ENCODE measurements around the gene CABP7.
"Not testable (repeated sequence)": the region's sequence is repeated elsewhere in the genome, so short reads cannot be mapped to it uniquely, and the experiment has no call there.

CABP7 gene

DNA sequence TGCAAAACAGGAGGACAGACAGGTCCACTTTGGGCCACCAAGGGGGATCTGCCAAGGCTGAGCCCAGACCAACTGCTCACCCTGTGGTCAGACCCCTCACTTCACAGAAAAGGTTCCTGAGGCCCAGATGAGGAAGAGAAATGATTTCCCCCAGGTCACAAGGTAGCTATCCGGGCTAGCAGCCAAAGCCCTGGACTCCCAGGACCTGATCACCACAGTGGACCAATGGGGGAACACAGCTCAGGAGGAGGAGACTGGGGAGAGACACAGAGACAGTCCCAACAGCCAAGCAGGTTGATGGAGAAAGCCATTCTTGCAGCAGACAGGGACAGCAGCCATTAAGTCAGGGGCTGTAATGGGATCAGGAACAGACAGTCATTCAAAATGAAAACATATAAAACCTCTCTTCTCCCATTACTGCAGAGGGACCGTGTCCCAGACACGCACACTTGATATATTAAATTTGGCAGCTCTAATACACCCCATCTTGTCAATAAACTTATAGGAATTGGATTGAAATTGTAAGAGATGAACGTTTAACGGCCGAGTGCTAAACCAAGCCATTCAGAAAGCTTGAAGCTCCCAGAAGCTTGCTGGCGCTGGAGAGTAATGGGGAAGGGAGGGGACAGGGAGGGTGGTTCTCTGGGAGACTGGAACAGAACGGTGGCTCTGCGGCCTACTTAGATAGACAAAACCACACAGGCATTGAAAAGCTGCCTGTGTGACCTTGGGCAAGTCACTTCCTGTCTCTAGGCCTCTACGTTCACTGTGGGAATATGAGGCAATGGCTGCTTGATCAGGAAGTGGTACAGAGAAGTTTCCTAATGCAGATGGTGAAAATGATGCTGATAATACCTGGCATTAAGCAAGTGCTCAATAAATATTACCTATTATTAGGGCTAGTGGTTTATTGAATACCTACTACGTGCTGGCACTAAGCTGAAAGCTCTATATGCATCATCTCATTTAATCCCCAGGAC, 31.0 kb downstream of the CABP7 start:
- no peak for DNase-seq

DNA sequence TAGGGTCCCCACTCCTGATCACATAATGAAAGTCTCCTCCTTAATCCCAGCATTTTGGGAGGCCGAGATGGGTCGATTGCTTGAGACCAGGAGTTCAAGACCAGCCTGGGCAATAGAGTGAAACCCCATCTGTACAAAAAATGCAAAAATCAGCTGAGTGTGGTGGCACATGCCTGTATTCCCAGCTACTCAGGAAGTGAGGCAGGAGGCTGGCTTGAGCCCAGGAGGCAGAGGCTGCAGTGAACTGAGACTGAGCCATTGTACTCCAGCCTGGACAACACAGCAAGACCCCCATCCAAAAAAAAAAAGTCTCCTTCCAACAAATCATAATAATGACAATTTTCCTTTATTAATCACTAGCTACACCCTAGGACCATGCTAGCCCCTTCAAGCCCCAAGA, 31.9 kb downstream of the CABP7 start:
- no peak for DNase-seq

DNA sequence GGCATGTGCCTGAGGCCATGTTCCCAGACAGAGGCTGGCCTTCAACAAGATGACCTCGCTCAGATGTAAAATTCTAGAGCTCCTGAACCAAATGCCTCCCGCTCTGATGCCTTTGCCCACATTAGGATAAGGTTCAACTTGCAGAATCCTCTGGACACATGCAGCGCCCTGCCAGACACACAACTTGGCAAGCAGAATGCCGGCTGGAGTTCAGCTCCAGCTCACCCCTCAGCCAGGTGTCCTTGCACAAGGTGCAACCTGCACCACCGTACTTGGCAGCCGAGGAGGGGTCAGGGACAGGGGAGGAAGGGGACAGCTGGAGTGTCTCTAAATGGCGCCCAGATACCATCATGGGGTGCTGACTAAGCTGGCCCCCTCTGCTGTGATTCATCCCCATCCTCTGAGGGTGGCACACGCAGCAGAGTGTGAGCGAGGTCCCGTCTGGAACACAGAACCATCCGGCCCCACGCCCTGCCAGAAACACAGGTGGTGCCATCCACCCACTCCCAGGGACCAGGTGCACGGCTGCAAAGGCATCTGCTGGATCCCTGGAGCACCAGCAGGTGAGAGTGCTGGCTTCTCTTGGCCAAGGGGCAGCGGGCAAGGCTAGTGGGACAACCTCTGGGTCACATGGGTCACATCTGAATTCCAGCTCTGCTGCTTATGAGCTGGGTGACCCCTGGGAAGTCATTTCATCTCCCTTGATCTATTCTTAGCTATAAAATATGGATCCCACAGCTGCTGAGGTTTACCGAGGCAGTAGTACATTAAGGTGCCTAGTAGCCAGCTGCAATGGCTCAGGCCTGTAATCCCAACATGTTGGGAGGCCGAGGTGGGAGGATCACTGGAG, 34.2 kb downstream of the CABP7 start:
- DNase-seq: no peak

DNA sequence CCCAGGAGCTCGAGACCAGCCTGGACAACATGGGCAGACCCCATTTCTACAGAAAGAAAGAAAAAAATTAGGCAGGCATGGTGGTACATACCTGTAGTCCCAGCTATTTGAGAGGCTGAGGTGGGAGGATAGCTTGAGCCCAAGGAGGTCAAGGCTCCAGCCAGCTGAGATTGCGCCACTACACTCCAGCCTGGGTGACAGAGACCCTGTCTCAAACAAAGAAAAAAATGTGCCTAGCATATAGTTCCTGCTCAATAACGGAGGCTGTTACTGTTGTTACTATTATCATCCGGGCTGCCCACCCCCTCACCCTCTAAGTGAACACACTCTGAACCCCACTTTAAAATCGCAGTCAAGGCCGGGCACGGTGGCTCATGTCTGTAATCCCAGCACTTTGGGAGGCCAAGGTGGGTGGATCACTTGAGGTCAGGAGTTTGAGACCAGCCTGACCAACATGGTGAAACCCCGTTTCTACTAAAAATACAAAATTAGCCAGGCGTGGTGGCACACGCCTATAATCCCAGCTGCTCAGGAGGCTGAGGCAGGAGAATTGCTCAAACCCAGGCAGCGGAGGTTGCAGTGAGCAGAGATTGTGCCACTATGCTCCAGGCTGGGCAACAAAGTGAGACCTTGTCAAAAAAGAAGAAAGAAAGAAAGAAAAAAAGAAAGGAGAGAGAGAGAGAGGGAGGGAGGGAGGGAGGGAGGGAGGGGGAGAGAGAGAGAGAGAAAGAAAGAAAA, 35.0 kb downstream of the CABP7 start:
- not testable (repeated sequence) for DNase-seq

DNA sequence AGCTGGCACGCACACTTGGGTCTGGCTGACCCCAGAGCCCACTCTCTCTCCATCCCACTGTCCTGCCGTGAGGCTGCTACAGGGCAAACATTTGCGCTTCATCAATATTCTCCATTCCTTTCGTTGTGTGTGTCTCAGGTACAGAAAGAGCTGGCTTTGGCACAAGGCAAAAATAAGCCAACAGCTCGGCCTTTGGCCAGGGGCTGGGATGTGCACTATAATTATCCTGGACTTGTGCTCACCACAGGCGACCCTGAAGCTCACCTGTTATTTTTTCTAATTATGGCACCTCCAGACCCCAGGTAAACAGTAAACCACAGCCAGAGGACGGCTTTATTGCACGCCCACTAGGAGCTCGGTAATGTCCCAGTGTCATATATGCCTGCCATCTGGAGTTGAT, 36.1 kb downstream of the CABP7 start:
- no peak for DNase-seq

DNA sequence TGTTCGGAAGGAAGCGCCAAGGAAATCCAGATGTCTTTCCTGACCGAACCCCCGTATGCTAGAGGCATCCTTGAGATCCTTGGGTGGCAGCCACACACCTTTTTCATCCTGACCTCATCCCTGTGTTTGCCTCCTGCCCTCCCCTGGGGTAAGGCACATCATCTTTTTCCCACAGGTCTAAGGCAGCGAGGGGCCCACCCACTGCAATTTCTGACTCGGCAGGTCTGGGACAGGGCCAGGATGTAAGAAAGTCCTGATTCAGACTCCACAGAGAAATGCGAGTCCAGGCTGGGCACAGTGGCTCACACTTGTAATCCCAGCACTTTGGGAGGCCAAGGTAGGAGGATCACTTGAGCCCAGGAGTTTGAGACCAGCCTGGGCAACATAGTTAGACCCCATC, 36.5 kb downstream of the CABP7 start:
- no peak for DNase-seq

DNA sequence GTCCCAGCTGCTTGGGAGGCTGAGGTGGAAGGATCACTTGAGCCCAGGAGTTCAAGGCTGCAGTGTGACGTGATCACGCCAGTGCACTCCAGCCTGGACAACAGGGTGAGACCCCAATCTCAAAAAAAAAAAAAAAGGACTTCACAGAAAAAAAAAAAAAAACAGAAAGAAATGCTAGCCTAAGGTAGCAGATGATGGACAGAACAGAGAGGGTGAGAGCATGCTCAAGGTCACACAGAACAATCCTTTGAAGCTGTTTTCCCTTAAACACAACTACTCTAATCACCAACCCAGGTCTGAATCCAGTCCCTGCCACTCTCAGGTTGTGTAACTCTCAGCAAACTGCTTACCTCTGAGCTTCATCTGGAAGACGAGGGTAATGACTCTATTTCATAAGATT, 37.3 kb downstream of the CABP7 start:
- no peak for DNase-seq

DNA sequence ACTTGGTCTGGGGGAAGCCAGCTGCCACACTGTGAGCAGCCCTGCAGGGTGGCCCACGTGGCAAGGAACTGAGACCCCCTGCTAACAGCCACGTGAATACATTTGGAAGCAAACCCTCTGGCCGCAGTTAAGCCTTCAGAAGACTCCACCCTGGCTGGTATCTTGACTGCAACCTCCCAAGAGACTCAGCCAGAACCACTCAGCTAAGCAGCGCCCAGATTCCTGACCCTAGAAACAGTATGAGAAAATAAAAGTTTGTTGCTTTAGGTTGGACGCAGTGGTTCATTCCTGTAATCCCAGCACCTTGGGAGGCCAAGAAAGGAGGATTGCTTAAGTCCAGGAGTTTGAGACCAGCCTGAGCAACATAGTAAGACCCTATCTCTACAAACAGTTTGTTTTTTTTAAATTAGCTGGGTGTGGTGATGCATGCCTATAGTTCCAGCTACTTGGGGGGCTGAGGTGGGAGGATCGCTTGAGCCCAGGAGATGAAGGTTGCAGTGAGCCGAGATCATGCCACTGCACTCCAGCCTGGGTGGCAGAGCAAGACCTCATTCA, 38.3 kb downstream of the CABP7 start:
- no peak for DNase-seq

DNA sequence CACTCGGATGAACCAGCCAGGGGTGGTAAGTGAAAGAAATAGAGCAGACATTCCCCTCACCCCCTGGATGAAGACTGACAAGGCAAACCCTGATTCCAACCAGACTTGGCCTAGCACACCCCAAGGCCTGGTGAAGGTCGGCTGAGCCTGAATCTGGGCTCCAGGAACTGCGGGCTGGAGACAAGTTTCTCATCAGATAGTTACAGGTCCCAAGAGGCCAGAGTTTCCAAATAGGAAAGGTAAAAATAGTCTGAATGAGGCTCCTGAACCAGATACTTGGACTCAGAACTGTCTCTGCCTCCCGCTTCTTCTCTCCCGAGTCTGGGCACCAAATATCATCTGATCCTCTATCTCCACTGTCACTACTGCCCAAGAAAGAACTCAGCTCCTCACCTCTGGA, 39.2 kb downstream of the CABP7 start:
- DNase-seq: no peak

DNA sequence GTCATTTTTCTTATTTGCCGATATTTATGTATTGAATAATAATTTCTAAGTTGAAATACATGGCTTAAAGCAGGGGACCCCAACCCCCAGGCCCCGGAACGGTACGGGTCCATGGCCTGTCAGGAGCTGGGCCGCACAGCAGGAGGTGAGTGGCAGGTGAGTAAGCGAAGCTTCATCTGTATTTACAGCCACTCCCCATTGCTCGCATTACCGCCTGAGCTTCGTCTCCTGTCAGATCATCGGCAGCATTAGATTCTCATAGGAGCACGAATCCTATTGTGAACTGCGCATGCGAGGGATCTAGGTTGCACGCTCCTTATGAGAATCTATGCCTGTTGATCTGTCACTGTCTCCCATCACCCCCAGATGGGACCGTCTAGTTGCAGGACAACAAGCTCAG, 42.5 kb downstream of the CABP7 start:
- DNase-seq: no peak

DNA sequence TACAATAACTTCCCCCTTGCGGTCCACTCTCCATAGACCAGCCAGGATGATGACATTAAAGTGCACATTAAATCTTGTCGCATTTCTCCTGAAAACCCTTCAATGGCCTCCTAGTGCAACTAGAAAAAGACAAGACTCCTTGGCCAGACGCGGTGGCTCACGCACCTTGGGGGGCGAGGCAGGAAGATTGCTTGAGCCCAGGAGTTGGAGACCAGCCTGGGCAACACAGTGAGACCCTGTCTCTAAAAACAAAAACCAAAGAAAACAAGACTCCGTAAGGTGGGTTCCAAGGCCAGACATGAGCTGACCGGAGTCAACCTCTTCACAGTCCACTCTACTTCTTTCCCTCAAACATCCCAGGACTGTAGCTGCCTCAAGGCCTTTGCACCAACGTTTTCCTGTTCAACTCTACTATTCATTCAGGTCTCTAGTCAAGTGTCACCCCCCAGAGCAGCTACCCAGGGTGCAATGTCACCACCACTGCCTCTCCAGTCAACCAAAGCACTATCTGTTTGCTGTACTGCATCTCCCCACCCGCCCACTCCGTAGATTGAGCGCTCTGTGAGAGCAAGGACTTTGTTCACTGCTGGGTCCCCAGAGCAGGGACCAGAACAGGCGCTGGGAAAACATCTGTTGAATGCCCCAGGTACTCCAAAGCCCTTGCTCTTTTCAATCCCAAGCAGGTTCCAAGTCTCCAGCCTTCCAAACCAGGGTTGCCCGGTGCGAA, 46.3 kb downstream of the CABP7 start:
- DNase-seq: peak; percentile 10

DNA sequence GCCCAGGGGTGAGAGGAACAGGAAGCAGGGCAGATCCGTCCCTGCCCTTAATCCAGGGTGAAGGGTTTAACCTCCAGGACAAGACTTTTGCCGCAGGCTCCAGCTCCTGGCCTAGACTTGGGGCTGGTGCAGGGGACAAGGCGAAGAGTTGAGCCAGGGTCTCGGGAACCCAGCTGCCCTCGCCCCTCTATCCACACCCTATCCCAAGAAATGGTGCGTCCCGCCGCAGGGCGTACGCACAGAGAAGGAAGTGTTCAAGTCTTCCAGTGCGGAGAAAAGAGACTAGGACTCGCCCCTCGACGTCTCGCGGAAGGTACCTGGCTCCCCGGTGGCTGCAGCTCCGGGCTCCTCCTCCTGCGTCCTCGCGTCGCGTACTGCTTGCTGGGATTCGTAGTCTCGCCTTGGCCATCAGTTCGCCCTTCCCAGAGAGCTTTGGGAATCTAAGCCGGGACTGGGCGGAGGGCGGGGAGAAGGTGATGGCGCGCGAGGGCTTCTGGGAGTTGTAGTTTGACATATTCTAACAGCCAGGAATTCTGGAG, 46.9 kb downstream of the CABP7 start, which contains the start of gene ZMAT5:
Gene ZMAT5 (minus strand): TSS at position 376 of the 539 bp plus-strand sequence. CDS start 18,463 bp downstream, outside the sequence.
- peak; percentile 79 for DNase-seq

DNA sequence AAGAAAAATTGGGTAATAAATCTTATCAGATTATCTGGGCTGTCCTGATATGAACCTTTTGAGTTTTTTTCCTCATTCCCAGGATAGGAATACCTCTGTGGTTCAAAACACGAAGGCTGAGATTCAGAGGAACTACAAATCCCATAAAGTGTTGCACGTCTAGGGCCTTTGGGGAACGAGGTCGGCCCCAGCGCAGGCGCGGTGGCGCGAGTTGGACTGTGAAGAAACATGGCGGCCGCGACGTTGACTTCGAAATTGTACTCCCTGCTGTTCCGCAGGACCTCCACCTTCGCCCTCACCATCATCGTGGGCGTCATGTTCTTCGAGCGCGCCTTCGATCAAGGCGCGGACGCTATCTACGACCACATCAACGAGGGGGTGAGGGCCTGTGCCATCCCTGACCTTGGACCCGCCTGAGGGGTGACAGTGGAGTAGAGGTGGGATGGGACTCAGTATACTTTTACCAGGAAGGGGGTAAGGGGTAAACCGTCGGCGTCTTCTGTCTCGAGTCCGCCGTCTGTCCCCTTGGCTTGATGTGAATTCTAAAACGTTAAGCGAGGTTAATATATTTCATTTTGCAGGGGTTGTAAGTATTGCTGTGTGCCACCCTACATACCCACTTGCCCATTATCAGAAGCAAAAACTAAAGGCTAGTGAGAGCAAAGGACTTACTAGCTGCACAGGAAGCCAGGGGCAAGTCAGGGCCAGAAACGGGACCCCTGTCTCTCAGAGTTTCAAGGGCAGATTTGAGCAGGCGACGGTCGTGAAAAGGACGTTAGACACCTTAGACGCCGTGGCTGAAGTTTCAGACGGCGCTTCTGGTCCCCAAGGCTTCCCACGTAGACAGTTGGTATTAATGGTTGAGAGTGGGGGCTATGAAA, 47.6 kb downstream of the CABP7 start, which contains the start of gene UQCR10:
Gene UQCR10 (plus strand): TSS at position 199 of the 881 bp plus-strand sequence. CDS start 30 bp downstream, at position 229.
- peak; percentile 86 for DNase-seq

DNA sequence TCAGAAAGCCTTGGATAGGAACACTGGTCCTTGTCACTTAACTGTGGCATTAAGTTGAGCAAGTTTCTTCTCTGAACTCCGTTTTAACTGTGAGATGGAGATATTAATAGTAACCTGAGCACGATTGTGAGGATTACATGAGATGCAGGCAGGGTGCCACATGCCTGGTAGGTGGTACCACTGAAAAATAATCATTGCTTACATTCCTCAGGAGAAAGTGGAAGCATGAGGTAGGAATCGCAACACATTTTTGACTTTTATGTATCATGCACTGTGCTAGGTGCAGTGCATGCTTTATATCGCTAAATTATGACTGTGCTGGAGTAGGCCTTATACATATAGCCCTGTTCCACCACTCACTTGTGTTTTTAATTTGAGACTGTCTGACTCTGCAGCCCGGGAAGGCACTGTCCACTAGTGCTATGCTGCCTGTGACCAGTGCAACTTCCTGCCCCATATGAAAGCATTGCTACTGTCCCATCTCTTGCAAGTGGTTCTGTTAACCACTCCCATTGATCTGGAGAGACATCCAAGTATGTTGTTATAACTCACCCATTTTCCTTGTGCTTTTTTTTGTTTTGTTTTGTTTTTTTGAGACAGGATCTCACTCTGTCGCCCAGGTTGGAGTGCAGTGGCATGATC, 48.4 kb downstream of the CABP7 start:
- DNase-seq: no peak

DNA sequence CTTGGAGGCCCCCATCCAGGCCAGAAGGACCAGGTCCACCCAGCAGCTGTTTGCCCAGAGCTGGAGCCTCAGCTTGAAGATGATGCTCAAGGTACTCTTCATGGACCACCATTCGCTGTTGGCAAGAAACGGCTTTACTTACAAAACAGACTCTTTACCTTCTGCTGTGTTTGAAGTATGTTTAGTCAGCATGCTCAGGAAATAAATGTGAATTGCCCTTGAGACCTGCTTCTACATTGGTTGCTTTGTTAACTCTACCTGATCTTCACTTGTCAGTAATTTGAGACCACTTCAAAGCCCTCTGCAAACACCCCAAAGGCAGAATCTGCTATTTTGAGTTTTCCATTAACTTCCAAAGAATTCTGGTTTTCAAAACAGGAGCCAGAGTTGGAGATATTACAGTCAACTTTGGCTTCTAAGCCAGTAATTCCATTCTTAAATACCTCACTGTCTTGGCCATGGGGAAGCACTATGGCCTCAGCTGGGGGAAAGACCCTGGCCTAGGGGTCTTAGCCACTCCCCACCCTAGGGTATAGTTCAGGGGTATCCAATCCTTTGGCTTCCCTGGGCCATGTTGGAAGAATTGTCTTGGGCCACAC, 50.0 kb downstream of the CABP7 start:
- DNase-seq: no peak

DNA sequence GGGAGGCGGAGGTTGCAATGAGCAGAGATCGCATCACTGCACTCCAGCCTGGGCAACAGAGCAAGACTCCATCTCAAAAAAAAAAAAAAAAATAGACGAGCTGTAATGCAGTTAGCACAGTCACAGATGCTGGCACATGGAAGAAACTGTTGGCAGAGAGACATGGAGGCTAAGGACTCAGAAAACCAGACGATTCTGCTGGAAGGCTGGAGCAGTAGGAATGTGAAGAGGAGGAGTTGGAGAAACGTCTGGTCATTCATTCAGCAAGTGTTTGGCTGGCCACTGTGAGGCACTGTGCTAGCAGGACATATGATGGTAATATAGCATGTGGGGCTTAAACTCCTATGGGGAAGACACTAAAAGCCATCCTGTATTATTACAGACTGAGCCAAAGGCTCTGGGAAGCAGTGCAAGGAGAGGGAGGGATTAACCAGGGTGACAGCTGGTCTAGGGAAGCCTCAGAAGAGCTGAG, 52.4 kb downstream of the CABP7 start:
- DNase-seq: no peak

DNA sequence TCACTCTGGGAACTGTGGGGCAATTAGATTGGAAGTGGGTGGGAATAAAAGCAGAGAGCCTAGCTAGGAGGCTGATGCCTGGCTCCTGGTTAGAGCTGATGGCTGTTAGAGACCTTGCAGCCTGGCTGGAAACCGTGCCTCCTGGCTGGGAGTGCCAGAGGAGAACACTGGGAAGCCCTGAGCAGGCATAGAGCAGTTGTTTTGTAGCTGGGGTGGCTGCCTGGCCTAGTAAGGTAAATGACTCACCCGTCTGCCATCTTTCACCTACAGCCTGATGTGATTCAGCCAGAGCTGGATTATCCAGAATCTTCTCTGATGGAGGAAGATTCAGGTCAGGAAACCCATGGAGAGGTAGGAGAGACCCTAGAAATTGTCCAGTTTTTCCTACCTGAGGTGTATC, 53.4 kb downstream of the CABP7 start:
- no peak for DNase-seq

DNA sequence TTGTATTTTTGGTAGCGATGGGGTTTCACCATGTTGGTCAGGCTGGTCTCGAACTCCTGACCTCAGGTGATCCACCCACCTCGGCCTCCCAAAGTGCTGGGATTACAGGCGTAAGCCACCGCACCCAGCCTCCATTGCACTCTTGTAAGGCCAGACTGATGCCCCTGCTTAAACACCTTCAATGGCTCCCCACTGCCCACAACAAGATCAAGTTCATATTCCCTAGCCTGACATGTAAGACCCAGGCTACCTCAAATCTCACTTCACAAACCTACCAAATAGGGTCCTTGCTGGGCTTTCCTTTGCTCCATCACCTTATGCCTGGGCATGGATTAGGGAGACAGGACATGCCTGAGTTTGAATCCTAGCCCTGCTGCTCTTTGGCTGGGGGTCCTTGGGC, 60.4 kb downstream of the CABP7 start:
- DNase-seq: no peak

All from activated T-cell treated with anti-CD3 and anti-CD28 coated beads for 4 hours (primary cell).